GM04503 (cell line): ENCODE data around the gene STK10.
"Not testable (repeated sequence)": the region's sequence is repeated elsewhere in the genome, so short reads cannot be mapped to it uniquely, and the experiment has no call there.

Source experiments
- DNase-seq: peaks from one replicate; pipeline ENCODE4 v3.0.0-alpha.2; 2012; ENCODE audit warnings: low read depth

The STK10 gene

DNA sequence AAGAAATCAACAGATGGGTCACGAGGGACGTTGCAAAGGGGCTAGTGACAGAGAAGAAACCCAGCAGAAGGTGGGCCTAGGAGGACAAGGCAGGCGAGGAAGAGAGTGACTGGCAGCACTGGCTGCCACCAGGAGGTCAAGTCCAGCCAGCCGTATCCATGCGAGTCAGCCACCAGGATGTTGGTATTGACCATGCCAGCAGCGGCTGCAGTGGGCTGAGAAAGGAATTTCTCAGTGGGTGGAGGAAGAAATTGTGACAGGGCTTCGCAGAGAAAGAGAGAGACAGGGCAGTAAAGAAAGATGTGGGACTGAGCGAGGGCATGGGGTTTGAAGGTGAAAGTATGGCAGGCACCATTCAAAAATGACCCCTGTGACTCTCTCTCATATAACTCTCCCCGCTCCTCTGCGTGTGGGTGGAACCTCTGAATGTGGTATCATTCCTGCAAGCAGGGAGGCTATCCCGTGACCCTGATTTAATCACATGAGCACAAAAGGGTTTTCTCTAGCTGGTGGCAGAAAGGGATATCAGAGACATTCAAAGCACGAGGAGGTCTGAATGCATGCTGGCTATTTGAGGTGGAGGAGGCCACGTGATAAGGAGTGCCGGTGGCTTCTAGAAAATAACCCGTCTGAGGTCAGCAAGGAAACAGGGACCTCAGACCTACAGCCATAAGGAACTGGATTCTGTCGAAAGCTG is 136.2 kb downstream of the STK10 start:
- DNase-seq, result no peak

- no peak for DNase-seq
Observed at GRCh38 chr5:172050080-172050479, 137.9 kb downstream of the STK10 start.

DNA sequence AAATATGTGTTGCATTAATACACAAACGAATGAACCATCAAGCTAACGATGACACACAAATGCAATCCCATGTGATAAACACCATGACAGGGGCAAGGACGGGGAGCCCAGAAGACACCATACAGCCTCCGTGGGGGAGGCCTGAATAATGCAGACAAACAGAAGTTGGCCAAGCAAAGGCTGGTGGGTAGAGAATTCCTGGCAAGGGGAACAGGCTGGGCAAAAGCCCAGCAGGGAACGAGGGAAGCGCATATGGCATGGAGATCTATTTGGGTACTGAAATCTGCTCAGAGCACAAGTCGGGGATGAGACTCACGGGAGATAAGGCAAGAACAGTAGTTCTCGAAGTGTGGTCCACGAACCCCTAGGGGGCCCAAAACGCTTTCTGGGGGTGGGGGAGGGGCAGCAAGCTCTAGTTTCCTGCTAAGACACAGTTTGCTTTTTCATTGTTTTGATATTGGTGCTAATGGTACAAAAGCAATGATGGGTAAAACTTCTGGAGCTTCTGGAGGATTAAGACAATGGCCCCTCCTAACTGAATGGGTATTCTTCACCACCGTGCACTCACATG is 138.7 kb downstream of the STK10 start:
- no peak for DNase-seq

DNA sequence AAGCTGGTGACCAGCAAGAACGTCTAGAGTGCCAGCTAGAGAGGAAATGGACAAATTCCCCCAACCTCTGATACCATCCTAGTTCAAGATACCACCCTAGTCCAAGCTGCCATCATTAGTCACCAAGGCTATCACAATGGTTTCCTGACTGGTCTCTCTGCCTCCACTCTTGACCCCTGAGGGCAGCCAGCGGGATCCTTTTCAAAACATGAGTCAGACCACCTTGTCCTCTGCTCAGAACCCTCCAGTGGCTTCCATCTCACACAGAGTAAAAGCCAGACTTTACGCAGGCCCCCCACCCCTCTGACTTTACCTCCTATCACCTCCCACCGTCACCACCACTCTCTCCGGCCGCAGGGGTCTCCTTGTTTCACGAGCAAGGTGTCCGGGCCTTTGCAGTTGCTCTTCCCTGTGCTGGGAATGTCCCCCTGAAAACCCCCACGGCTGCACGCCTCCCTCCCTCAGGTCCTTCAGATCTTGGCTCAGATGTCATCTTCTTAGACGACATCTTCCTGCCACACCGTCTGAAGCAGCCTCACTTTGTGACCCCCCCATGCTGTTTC is 139.4 kb downstream of the STK10 start:
- DNase-seq, result no peak

GRCh38 chr5:172048170-172048422 is 139.9 kb downstream of the STK10 start:
- no peak for DNase-seq

- DNase-seq, result no peak
Observed at GRCh38 chr5:172046593-172046992, 141.4 kb downstream of the STK10 start.

- no peak for DNase-seq
Observed at GRCh38 chr5:172045315-172045632, 142.8 kb downstream of the STK10 start.

- DNase-seq, result no peak
Observed at GRCh38 chr5:172044631-172045314, 143.3 kb downstream of the STK10 start.

GRCh38 chr5:172043865-172044264 is 144.2 kb downstream of the STK10 start:
- no peak for DNase-seq

DNA sequence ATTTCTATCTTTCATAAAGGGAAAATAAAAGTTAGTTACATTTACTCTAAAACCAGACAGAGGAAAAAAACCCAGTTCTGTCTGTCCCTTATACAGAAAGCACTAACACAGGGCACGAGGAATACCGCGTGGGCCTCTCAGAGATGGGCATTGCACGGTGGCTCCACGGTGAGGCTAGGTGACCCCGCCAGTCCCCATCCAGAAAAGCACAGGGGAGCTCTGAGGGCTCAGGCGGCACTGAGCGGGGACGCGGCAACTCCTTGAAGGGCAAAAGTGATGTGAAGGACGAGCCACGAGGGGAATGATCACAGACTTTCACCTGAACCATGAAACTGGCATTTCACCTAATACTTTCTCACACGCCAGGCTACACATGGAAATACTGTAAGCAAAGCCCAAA is 145.8 kb downstream of the STK10 start:
- DNase-seq, result no peak

DNA sequence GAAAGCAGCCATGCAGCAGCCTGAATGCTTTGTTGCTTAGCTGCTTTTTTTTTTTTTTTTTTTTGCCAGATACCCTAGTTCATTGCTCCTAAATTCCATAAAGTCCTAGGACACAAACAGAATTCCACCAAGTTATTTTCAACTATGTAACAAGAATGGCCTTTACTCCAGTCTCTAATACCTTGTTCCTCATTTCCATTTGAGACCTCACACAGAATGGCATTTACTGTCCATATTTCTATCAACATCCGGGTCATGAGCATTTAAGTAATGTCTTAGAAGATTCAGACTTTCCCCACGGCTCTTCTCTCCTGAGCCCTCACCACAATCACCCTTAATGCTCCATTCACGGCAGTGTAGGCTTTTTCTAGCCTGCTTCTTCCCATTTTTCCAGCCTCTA is 149.9 kb downstream of the STK10 start:
- DNase-seq, result no peak

GRCh38 chr5:172035049-172035448 is 153.0 kb downstream of the STK10 start:
- no peak for DNase-seq

GRCh38 chr5:172031894-172032461 is 156.0 kb downstream of the STK10 start:
- no peak for DNase-seq

GRCh38 chr5:172029876-172030275 is 158.1 kb downstream of the STK10 start:
- DNase-seq, result no peak

GRCh38 chr5:172028167-172028566 is 159.9 kb downstream of the STK10 start:
- DNase-seq, result no peak

- not testable (repeated sequence) for DNase-seq
Observed at GRCh38 chr5:172020110-172020786, 167.8 kb downstream of the STK10 start.

GRCh38 chr5:172015346-172015745 is 172.7 kb downstream of the STK10 start:
- DNase-seq, result no peak

DNA sequence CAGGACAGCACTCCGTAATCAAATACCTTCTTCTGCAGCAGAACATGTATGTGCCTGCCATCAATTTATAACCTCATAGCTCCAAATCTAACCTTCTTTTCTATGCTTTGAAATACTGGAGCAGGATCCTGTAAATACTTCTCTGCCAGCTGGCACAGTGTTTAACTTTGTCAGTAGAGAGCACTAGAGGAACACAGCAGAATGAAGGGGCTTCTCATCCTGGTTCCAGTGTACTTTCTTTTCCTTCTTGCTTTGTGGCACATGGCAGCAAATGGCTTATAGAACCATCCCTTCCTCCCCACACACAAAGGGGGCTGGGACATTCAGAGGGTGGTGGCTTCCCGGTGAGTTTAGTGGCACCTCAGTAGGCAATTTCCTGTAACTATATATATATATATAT is 177.7 kb downstream of the STK10 start:
- DNase-seq, result no peak

- DNase-seq, result no peak
Observed at GRCh38 chr5:172009536-172010270, 178.3 kb downstream of the STK10 start.

DNA sequence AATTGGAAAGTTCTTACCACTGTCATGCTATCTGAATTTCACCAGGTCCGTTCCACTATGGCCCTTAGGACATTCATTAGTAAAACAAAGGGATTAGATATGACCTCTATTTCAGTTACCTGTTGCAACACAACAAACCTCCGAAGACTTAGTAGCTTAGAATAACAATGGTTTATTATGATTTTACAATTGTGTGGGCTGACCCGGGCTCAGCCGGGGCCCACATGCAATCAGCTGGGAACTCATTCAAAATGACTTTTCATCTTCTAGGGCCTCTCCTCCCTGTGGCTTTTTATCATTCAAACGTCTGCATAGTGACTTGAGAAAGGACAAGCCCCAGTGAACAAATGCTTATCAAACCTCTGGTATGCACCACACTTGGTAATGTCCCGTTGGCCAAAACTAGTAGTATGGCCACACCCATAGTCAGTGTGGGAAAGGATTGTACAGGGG is 179.3 kb downstream of the STK10 start:
- no peak for DNase-seq

- no peak for DNase-seq
Observed at GRCh38 chr5:172008111-172008455, 179.9 kb downstream of the STK10 start.
